ENCODE measurements around the gene GNG12.

Gene GNG12

DNA sequence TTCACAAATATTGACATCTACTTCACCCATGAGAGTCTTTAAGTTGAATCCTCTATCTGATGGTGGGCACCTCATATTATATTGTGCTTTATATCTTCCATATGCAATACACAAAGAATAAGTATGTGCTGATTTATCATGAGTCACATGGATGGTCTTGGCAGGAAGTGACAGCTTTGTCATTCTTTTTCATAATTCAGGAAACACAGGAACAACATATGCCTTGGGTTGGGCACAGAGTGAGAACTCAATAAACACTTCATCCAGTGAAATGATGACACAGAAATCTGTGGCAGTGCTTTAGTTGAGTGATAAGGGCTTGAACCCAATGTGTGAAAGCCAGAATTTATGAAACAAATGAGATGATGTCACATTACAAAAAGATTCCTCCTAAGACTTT lies 107.0 kb downstream of the GNG12 start:
- no peak for DNase-seq

GRCh38 chr1:67724928-67725560 lies 108.2 kb downstream of the GNG12 start:
- DNase-seq: peak; percentile 49

GRCh38 chr1:67723620-67724019 lies 109.6 kb downstream of the GNG12 start:
- peak; percentile 66 for DNase-seq

DNA sequence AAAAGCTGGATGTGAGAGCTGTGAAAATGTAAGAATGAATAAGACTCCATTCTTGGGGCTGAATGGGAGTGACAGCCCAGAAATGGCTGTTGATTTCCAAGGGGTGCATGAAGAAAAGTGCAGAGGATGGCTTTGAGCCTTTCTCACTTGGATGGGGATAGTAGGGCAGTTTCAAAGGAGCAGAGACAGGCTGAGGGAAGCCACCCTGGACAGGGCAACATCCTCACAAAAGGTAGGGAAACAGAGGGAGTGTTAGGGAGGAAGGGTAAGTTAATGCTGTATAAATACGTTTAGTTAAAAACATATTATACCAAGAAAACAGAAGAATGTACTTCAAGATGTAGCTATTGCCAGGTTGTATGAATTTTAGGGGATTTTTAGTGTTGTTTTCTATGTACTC lies 110.1 kb downstream of the GNG12 start:
- no peak for DNase-seq

DNA sequence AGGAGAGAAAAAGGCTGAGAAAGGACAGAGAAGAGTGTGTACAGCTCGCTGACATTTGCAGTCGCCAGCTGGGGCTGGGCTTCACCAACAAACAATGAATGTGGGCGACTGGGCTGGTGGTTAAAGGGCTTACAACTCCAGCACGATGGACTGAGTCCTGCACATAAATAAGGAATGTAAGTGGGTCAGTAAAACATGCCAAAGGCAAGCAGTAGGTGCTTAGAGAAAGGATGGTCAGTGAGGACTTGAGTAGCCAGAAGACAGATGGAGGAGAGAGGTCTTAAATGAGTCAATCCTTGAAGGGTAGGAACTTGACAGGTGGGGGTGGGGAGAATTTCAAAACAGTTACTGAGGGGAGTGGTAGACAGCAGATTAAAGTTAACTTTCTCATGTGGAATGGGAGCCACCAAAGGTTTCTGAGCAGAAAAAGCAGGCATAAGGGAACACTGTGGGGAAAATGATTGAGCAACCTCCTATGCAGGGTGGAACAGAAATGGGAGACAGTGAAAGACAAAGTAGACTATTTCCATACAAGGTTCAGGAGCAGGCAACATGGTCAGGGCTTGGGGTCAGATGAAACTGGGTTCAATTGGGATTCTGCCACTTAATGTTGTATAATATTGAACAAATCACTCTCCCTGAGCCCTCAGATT lies 110.8 kb downstream of the GNG12 start:
- no peak for DNase-seq

DNA sequence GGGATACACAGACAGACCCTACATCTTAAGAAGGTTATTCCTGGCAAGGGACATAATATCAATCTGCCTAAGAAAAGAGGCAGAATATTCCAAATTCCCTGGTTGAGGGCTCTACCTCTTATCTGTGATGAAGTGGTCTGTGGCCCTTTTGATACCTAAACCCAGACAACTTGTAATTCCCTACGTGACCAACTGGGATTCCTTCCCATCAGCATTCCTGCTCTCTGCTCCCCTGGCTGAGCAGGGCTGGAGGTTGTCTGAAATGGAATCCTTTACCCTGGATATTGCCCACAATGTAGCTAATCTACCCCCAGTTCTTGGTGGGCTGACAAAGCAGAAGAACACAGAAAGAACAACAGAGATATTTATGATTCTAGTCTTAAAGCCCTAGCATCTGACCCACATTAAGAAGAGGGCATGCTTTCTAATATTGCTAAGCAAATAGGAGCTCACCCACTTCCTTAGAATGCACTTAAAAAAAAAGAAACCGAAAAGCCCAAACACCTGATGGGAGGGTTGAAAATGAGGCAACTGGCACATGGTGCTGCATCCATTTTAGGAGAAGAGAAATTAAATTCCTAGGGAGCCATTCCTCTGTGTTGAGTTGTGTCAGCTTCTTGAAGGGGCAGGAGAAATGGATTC lies 111.5 kb downstream of the GNG12 start:
- DNase-seq: no peak

DNA sequence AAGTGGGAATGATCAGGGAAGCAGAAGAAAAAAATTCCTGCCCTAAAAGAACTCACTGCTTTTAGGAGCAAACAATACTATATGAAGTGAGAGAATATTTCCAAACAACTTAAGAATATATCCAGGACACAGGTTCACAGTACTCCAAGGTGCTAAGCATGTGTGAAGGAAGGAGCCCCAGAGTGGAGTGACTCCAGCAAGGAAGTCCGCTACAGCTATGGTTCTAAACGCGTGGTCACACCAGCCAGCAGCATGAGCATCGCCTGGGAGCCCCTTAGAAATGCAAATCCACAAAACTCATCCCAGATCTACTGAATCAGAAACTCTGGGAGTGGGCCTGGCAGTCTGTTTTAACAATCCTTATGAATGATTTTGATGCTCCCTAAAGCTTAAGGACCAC lies 112.2 kb downstream of the GNG12 start:
- DNase-seq: no peak

- no peak for DNase-seq
These were observed 113.7 kb downstream of the GNG12 start for GRCh38 chr1:67719329-67720196.

GRCh38 chr1:67717876-67718275 lies 115.4 kb downstream of the GNG12 start:
- DNase-seq: no peak

GRCh38 chr1:67716800-67717199 lies 116.5 kb downstream of the GNG12 start:
- DNase-seq: no peak

- no peak for DNase-seq
These were observed 117.4 kb downstream of the GNG12 start for GRCh38 chr1:67715819-67716218.

GRCh38 chr1:67713057-67713846 lies 120.0 kb downstream of the GNG12 start:
- peak; percentile 82 for DNase-seq

- DNase-seq: no peak
These were observed 121.4 kb downstream of the GNG12 start for GRCh38 chr1:67711855-67712212.

GRCh38 chr1:67711158-67711854 lies 122.0 kb downstream of the GNG12 start:
- DNase-seq: peak; percentile 81

DNA sequence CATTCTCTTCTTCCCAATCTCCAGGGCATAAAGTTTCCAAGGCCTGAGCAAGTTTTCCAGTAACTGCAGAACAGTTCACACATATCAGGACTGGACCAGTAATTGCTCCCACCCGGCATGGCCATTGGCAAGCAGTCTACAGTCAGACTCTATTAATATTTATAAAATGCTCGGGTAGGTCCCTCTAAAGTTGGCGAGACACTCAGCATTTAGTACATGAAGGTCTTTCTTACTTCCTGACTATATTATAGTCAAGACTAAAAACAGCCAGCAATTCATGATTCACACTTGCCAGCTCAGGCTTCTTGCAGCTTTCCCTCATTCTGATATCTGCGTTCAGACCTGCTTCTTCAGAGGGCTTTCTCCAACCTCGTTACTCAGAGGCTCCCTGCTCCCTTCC lies 122.8 kb downstream of the GNG12 start:
- no peak for DNase-seq

- no peak for DNase-seq
These were observed 124.7 kb downstream of the GNG12 start for GRCh38 chr1:67708606-67709005.

DNA sequence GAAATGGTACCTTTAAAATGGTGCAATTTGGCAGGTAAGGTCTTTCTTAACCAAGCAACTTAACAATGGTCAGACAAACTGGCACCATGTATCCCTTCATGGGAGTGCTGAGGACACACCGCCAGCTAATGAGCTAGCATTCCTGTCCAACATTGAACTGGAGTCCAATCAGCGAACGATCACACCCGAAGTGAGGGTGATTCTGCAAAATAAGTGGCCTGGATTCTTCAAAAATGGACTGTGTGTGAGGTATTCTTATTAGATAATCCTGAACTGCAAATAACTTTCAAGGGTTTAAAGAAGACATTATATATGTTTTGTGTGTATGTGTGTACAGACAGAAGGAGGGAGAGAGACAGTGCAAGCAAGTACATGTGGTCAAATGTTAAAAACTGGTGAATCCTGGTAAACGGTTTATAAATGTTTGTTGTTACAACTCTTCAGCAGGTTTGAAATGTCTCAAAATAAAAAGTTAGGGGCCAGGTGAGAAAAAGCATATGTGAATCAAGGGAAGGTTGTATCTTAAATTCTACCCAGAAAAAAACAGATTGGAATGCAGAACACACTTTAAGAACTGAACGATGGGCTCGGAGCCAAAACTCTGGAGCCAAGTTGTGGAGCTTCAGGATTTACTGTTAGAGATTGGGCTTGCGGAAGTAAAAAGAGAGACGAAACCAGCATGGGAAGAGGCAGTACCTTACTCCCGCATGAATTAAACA lies 127.4 kb downstream of the GNG12 start:
- no peak for DNase-seq

DNA sequence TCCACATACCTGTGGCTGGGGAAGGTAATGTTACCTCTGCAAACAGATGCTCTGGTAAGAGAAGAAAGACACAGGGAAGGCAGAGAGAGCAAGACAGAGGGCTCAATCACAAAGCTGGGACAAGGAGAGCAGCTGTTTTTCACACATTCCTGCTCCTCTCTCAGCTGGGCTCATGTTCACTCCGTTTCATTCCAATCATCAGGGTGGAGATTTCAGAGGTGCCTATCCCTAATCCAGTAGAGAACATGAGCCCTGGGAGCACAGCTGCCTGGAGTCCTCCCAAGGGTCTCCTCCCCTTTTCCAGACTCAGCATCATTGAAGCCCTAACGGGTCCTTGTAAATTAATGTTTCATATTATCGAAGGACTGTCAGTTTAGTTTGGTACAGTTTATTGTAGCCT lies 128.9 kb downstream of the GNG12 start:
- no peak for DNase-seq

GRCh38 chr1:67701876-67702275 lies 131.4 kb downstream of the GNG12 start:
- DNase-seq: no peak

GRCh38 chr1:67700692-67701410 lies 132.4 kb downstream of the GNG12 start:
- DNase-seq: peak; percentile 67

GRCh38 chr1:67700220-67700619 lies 133.0 kb downstream of the GNG12 start:
- DNase-seq: no peak
